HepG2 (cell line): ENCODE measurements around the gene IL1RAPL1. TPM values are rescaled to one million over a fixed set of nuclear protein-coding genes. Genes with fewer than 3 reads are reported as not detected.

Experiments used
- ATAC-seq: fragments of 200-7000 bp; cut with Tn5 transposase; 3 replicates; pipeline ENCODE4 v1.9.1; 2020; ENCODE audit warnings: mild to moderate bottlenecking, moderate library complexity
- BruUV-seq: library from RNA; stranded (reverse); fragments of 400-500 nt; replicated peaks from 2 replicates; lab custom pipeline; 2021; lab: Mats Ljungman, UMichigan
- CTCF ChIA-PET: fragments of 300-600 bp; formaldehyde crosslinking; extraction: SDS; loops from one replicate; lab custom pipeline; 2021; ENCODE audit warnings: low total read pairs, inconsistent platforms, low intra/inter-chr PET ratio; lab: Yijun Ruan, JAX
- POLR2A ChIA-PET: fragments of 350-600 bp; sonication (Branson Sonifier 250); formaldehyde crosslinking; loops from one replicate; lab custom pipeline; 2020; ENCODE audit warnings: antibody characterized with exemption, inconsistent platforms; lab: Yijun Ruan, JAX
- DNase-seq: peaks from one replicate; pipeline ENCODE4 v3.0.0-alpha.2; 2015; ENCODE audit warnings: low spot score
- FAIRE-seq: peaks from 3 replicates; lab custom pipeline; 2011; peaks lifted over from hg19 to GRCh38; lab: Jason Lieb, UNC
- H2AFZ ChIP-seq: one replicate; pipeline ENCODE4 v1.6.1; 2011; ENCODE audit warnings: low read length, inconsistent platforms
- H3K27ac ChIP-seq: fragments of 300-600 bp; 3 replicates; pipeline ENCODE4 v1.8.0; 2011; ENCODE audit warnings: mixed run types, mild to moderate bottlenecking, mixed read lengths, low read length, inconsistent platforms; ENCODE audit not compliant: insufficient read depth; ENCODE audit errors: extremely low read length
- H3K27me3 ChIP-seq, 2 experiments: fragments of 200-600 bp in 1 of 2; 2 replicates in 1 of 2; 3 replicates in 1 of 2; pipeline versions ENCODE4 v1.6.0 to v1.8.0; 2011; ENCODE audit warnings: low read length in 2 of 2, mild to moderate bottlenecking in 2 of 2, moderate library complexity in 2 of 2, inconsistent platforms in 1 of 2; ENCODE audit not compliant: insufficient read depth in 2 of 2, control insufficient read depth in 1 of 2
- H3K36me3 ChIP-seq, 2 experiments: fragments of 200-600 bp in 1 of 2; replicated peaks in 1 of 2; 2 replicates in 1 of 2; 3 replicates in 1 of 2; pipeline versions ENCODE4 v1.5.1 to v1.8.0; 2011; ENCODE audit warnings: low read length in 2 of 2, inconsistent platforms in 1 of 2; ENCODE audit not compliant: insufficient read depth in 2 of 2, control insufficient read depth in 1 of 2
- H3K4me1 ChIP-seq: 2 replicates; pipeline ENCODE4 v1.5.1; 2012; ENCODE audit warnings: low read length, inconsistent platforms; ENCODE audit not compliant: insufficient read depth
- H3K4me2 ChIP-seq: 2 replicates; pipeline ENCODE4 v1.6.0; 2011; ENCODE audit warnings: low read depth, low read length, inconsistent platforms
- H3K4me3 ChIP-seq, 3 experiments: fragments of 200-600 bp in 1 of 3; sonication (generic), shearing (Covaris generic) in 1 of 3; replicated peaks in 1 of 3; 2 replicates each; pipeline ENCODE4 v1.5.1; 2011 to 2016; ENCODE audit warnings: low read length in 3 of 3, inconsistent platforms in 2 of 3, low read depth in 2 of 3, mild to moderate bottlenecking in 2 of 3, control low read depth in 1 of 3, mixed read lengths in 1 of 3; ENCODE audit not compliant: insufficient read depth in 1 of 3
- H3K79me2 ChIP-seq: one replicate; pipeline ENCODE4 v1.6.1; 2011; ENCODE audit warnings: low read length, inconsistent platforms; ENCODE audit not compliant: insufficient read depth
- H3K9ac ChIP-seq: 2 replicates; pipeline ENCODE4 v1.6.0; 2011; ENCODE audit warnings: mild to moderate bottlenecking, low read depth, low read length, inconsistent platforms; ENCODE audit not compliant: insufficient read depth
- H3K9me3 ChIP-seq: 2 replicates; pipeline ENCODE4 v1.5.1; 2012; ENCODE audit warnings: mild to moderate bottlenecking, low read length
- H4K20me1 ChIP-seq: 2 replicates; pipeline ENCODE4 v1.6.0; 2011; ENCODE audit warnings: inconsistent platforms, mild to moderate bottlenecking, low read length, moderate library complexity; ENCODE audit not compliant: insufficient read depth
- CREB1 ChIP-seq, 2 experiments: fragments of 450-650 bp in 1 of 2; IDR thresholded peaks; 2 replicates each; pipeline ENCODE4 v1.6.1; 2016 to 2017; ENCODE audit warnings: control low read depth in 1 of 2, mild to moderate bottlenecking in 1 of 2, missing compliant biosample characterization in 1 of 2, missing genetic modification characterization in 1 of 2
- MED13 ChIP-seq: sonication (generic); formaldehyde crosslinking; IDR thresholded peaks from 2 replicates; pipeline ENCODE4 v1.5.0; 2020; ENCODE audit warnings: missing genetic modification reagents
- MEIS1 ChIP-seq: sonication (generic); formaldehyde crosslinking; IDR thresholded peaks from 2 replicates; pipeline ENCODE4 v1.9.0; 2021; ENCODE audit warnings: mild to moderate bottlenecking, missing genetic modification reagents, moderate library complexity, borderline replicate concordance
- RELA ChIP-seq: sonication (generic); formaldehyde crosslinking; IDR thresholded peaks from 2 replicates; pipeline ENCODE4 v1.4.0; 2020; ENCODE audit warnings: missing genetic modification reagents
- RFX1 ChIP-seq: fragments of 450-650 bp; IDR thresholded peaks from 2 replicates; pipeline ENCODE4 v1.6.1; 2017
- SNAPC2 ChIP-seq: sonication (generic); formaldehyde crosslinking; IDR thresholded peaks from 2 replicates; pipeline ENCODE4 v1.8.1; 2022; ENCODE audit warnings: mild to moderate bottlenecking, missing genetic modification reagents
- THAP11 ChIP-seq: IDR thresholded peaks from 2 replicates; pipeline ENCODE4 v1.6.1; 2016; ENCODE audit warnings: missing biosample characterization, missing genetic modification reagents
- YY1 ChIP-seq: IDR thresholded peaks from 2 replicates; pipeline ENCODE4 v1.6.1; 2011; ENCODE audit warnings: low read length, low read depth, moderate library complexity, mild to moderate bottlenecking; ENCODE audit not compliant: insufficient read depth, insufficient replicate concordance
- ZFY ChIP-seq: sonication (generic); formaldehyde crosslinking; IDR thresholded peaks from 2 replicates; pipeline ENCODE4 v1.4.0; 2020; ENCODE audit warnings: missing genetic modification reagents
- ZNF136 ChIP-seq: sonication (generic); formaldehyde crosslinking; IDR thresholded peaks from 2 replicates; pipeline ENCODE4 v1.8.1; 2022; ENCODE audit warnings: low read depth, mild to moderate bottlenecking, moderate library complexity, missing genetic modification reagents
- ZNF530 ChIP-seq: sonication (generic); formaldehyde crosslinking; IDR thresholded peaks from 2 replicates; pipeline ENCODE4 v1.5.0; 2020; ENCODE audit warnings: low read depth, mild to moderate bottlenecking, missing genetic modification reagents
- ZNF761 ChIP-seq: sonication (generic); formaldehyde crosslinking; conservative IDR thresholded peaks from 2 replicates; pipeline ENCODE4 v1.4.0; 2020; ENCODE audit warnings: mild to moderate bottlenecking, missing genetic modification reagents
- ZNF775 ChIP-seq: sonication (generic); formaldehyde crosslinking; IDR thresholded peaks from 2 replicates; pipeline ENCODE4 v1.4.0; 2020; ENCODE audit warnings: missing genetic modification reagents, mild to moderate bottlenecking, moderate library complexity, borderline replicate concordance
- whole genome bisulfite sequencing: methylation state at CpG from one replicate; pipeline ENCODE4 v1.1.6; 2017; ENCODE audit warnings: low lambda C conversion rate; 5-methylcytosine and 5-hydroxymethylcytosine counted together
- in situ Hi-C: cut with HindIII; loops from 2 replicates; pipeline ENCODE4 v1.10.0; 2017; ENCODE audit warnings: low pct_unique_long_range_greater_than_20kb; ENCODE audit not compliant: extremely low pct_ligation_motif_present
- intact Hi-C: fragments of 100-400 bp; cut with micrococcal nuclease; formaldehyde crosslinking; loops from one replicate; pipeline ENCODE4 v1.10.0; 2022; ENCODE audit not compliant: unreplicated experiment
- polyA plus RNA-seq, 8 experiments: library from polyadenylated mRNA; depleted of rRNA in 3 of 8; stranded (reverse) in 7 of 8; unstranded in 1 of 8; fragments of >200 nt; fragmentation: Illumina TruSeq in 4 of 8; extraction: Trizol in 4 of 8; gene quantifications; 2 replicates each; pipeline versions ENCODE4 v1.2.1 to v1.2.3, GENCODE V29; 2011 to 2016; ENCODE audit warnings: low read depth in 4 of 8, missing spikeins in 1 of 8, mixed read lengths in 1 of 8; ENCODE audit not compliant: insufficient read depth in 1 of 8
- total RNA-seq, 5 experiments: library from RNA; depleted of rRNA; stranded (reverse); fragments of >200 nt; fragmentation: Illumina TruSeq; extraction: Trizol; gene quantifications; 2 replicates each; pipeline ENCODE4 v1.2.3, GENCODE V29; 2016; ENCODE audit warnings: low read depth in 1 of 5
- TF ChIP-seq, protein P1 (sequence below): sonication (generic); formaldehyde crosslinking; IDR thresholded peaks from 2 replicates; pipeline ENCODE4 v1.5.0; 2020; ENCODE audit warnings: missing genetic modification reagents, mild to moderate bottlenecking, borderline replicate concordance
- TF ChIP-seq, protein P2 (sequence below): sonication (generic); formaldehyde crosslinking; IDR thresholded peaks from 2 replicates; pipeline ENCODE4 v1.5.0; 2020; ENCODE audit warnings: mild to moderate bottlenecking, missing genetic modification reagents, borderline replicate concordance
- TF ChIP-seq, protein P3 (sequence below): sonication (generic); formaldehyde crosslinking; IDR thresholded peaks from 2 replicates; pipeline ENCODE4 v1.9.0; 2022; ENCODE audit warnings: low read depth, missing genetic modification reagents
- TF ChIP-seq, protein P4 (sequence below): IDR thresholded peaks from 2 replicates; pipeline ENCODE4 v1.6.1; 2018; ENCODE audit warnings: missing genetic modification reagents, mild to moderate bottlenecking, missing compliant biosample characterization

Gene IL1RAPL1
- total and polyA plus RNA-seq, 2 of the 13 experiments (the other 11 are each of a cell fraction or from before 2014, with no cell fraction given): 0.04 TPM; not detected in 1

DNA sequence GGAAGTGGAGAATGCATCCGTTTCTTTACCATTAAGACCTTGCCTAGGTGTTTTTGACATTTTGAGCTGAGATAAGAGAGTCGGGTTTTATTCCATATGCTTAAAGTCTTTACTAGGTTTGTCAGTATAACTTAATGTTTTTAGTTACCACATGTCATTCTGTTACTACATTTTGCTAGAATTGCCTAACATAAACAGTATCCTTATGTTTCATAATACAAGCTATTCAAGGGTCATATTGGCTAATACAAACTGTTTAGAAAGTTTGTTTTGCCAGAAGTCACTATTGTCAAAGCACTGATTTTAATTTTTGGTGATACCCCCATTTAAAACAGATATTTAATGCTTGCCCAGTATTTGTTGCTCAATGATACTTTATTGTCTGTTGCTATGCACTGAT is 1200.4 kb downstream of the IL1RAPL1 start:
- 0% methylated on average over 2 of the region's 2 CpGs for WGBS
- Histone ChIP-seq H3K9me3 (no peaks in the 10 kb centered on the region), H3K79me2 (no peaks in the 10 kb centered on the region), H3K4me3 (no peak overlapping the region), H2AFZ (no peak overlapping the region), H3K4me2 (no peak overlapping the region), H3K4me1 (no peaks in the 10 kb centered on the region), H3K27ac (no peak overlapping the region), H3K9ac (no peak overlapping the region), H3K27me3 (no peaks in the 10 kb centered on the region), H4K20me1 (no peaks in the 10 kb centered on the region), H3K36me3 (no peaks in the 10 kb centered on the region)
- BruUV-seq: no TSS peak
- in situ Hi-C loops: no loop called here
- ATAC-seq (no peak), DNase-seq (no peak), FAIRE-seq (no peak)
- intact Hi-C loops: no loop called here
- CTCF ChIA-PET: no interaction called here
- POLR2A ChIA-PET: no interaction called here
- no peak for TF ChIP-seq CREB1 (IDR thresholded peaks at IDR 0.05)
- no peak for TF ChIP-seq CREB1 (CRISPR knock-in tag; IDR thresholded peaks at IDR 0.05)
- TF ChIP-seq, protein P1, sequence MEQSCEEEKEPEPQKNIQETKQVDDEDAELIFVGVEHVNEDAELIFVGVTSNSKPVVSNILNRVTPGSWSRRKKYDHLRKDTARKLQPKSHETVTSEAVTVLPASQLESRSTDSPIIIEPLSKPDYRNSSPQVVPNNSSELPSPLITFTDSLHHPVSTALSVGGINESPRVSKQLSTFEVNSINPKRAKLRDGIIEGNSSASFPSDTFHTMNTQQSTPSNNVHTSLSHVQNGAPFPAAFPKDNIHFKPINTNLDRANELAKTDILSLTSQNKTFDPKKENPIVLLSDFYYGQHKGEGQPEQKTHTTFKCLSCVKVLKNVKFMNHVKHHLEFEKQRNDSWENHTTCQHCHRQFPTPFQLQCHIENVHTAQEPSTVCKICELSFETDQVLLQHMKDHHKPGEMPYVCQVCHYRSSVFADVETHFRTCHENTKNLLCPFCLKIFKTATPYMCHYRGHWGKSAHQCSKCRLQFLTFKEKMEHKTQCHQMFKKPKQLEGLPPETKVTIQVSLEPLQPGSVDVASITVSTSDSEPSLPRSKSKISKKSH (CRISPR knock-in tag): no peak
- TF ChIP-seq, protein P2, sequence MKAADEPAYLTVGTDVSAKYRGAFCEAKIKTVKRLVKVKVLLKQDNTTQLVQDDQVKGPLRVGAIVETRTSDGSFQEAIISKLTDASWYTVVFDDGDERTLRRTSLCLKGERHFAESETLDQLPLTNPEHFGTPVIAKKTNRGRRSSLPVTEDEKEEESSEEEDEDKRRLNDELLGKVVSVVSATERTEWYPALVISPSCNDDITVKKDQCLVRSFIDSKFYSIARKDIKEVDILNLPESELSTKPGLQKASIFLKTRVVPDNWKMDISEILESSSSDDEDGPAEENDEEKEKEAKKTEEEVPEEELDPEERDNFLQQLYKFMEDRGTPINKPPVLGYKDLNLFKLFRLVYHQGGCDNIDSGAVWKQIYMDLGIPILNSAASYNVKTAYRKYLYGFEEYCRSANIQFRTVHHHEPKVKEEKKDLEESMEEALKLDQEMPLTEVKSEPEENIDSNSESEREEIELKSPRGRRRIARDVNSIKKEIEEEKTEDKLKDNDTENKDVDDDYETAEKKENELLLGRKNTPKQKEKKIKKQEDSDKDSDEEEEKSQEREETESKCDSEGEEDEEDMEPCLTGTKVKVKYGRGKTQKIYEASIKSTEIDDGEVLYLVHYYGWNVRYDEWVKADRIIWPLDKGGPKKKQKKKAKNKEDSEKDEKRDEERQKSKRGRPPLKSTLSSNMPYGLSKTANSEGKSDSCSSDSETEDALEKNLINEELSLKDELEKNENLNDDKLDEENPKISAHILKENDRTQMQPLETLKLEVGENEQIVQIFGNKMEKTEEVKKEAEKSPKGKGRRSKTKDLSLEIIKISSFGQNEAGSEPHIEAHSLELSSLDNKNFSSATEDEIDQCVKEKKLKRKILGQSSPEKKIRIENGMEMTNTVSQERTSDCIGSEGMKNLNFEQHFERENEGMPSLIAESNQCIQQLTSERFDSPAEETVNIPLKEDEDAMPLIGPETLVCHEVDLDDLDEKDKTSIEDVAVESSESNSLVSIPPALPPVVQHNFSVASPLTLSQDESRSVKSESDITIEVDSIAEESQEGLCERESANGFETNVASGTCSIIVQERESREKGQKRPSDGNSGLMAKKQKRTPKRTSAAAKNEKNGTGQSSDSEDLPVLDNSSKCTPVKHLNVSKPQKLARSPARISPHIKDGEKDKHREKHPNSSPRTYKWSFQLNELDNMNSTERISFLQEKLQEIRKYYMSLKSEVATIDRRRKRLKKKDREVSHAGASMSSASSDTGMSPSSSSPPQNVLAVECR (CRISPR knock-in tag): no peak
- no peak for TF ChIP-seq ZNF530 (CRISPR knock-in tag)
- no peak for TF ChIP-seq MEIS1 (CRISPR knock-in tag)
- no peak for TF ChIP-seq ZNF136
- TF ChIP-seq THAP11: no peak
- TF ChIP-seq YY1: no peak
- TF ChIP-seq, protein P3, sequence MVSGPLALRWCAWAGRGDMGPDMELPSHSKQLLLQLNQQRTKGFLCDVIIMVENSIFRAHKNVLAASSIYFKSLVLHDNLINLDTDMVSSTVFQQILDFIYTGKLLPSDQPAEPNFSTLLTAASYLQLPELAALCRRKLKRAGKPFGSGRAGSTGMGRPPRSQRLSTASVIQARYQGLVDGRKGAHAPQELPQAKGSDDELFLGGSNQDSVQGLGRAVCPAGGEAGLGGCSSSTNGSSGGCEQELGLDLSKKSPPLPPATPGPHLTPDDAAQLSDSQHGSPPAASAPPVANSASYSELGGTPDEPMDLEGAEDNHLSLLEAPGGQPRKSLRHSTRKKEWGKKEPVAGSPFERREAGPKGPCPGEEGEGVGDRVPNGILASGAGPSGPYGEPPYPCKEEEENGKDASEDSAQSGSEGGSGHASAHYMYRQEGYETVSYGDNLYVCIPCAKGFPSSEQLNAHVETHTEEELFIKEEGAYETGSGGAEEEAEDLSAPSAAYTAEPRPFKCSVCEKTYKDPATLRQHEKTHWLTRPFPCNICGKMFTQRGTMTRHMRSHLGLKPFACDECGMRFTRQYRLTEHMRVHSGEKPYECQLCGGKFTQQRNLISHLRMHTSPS (CRISPR knock-in tag): no peak
- TF ChIP-seq ZNF775 (CRISPR knock-in tag): no peak
- no peak for TF ChIP-seq MED13
- no peak for TF ChIP-seq RELA (CRISPR knock-in tag)
- no peak for TF ChIP-seq SNAPC2 (CRISPR knock-in tag)
- TF ChIP-seq, protein P4, sequence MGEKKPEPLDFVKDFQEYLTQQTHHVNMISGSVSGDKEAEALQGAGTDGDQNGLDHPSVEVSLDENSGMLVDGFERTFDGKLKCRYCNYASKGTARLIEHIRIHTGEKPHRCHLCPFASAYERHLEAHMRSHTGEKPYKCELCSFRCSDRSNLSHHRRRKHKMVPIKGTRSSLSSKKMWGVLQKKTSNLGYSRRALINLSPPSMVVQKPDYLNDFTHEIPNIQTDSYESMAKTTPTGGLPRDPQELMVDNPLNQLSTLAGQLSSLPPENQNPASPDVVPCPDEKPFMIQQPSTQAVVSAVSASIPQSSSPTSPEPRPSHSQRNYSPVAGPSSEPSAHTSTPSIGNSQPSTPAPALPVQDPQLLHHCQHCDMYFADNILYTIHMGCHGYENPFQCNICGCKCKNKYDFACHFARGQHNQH (CRISPR knock-in tag): no peak
- no peak for TF ChIP-seq ZFY (CRISPR knock-in tag)
- TF ChIP-seq ZNF761: no peak
- TF ChIP-seq RFX1: no peak
